Prostate gland (tissue), 2 donors: ENCODE measurements around the gene GGNBP2. TPM values are rescaled to one million over a fixed set of nuclear protein-coding genes. Genes with fewer than 3 reads are reported as not detected.
"Not testable (repeated sequence)": the region's sequence is repeated elsewhere in the genome, so short reads cannot be mapped to it uniquely, and the experiment has no call there.

Source experiments
- DNase-seq: peaks from one replicate; pipeline ENCODE4 v3.0.0-alpha.2; 2019; ENCODE audit warnings: low spot score
- H3K27ac ChIP-seq, 2 donors: fragments of 200-600 bp; sonication (generic); 2 replicates each; pipeline ENCODE4 v1.5.1; 2017 to 2019
- H3K27me3 ChIP-seq: fragments of 200-600 bp; sonication (generic); replicated peaks from 2 replicates; pipeline ENCODE4 v1.5.1; 2019; ENCODE audit not compliant: insufficient read depth
- H3K36me3 ChIP-seq, 2 donors: fragments of 200-600 bp; sonication (generic); 1 replicate in 1 of 2; 2 replicates in 1 of 2; pipeline versions ENCODE4 v1.5.1 to v1.8.1; 2017 to 2019
- H3K4me1 ChIP-seq: fragments of 200-600 bp; sonication (generic); replicated peaks from 2 replicates; pipeline ENCODE4 v1.5.1; 2019
- H3K4me3 ChIP-seq, 2 donors: fragments of 200-600 bp; sonication (generic); 2 replicates each; pipeline ENCODE4 v1.5.1; 2017 to 2019
- H3K9me3 ChIP-seq: fragments of 200-600 bp; sonication (generic); 2 replicates; pipeline ENCODE4 v1.5.1; 2017
- POLR2A ChIP-seq: fragments of 450-650 bp; IDR thresholded peaks from one replicate; pipeline ENCODE4 v1.6.1; 2016; ENCODE audit warnings: antibody characterized with exemption, mild to moderate bottlenecking
- POLR2AphosphoS5 ChIP-seq: sonication (generic); formaldehyde crosslinking; IDR thresholded peaks from one replicate; pipeline ENCODE4 v1.6.1; 2017; ENCODE audit warnings: antibody characterized with exemption
- WGBS: methylation state at CpG from one replicate; pipeline ENCODE4 v1.1.5; 2018; 5-methylcytosine and 5-hydroxymethylcytosine counted together
- intact Hi-C: fragments of 100-400 bp; cut with DNase I; formaldehyde crosslinking; loops from one replicate; pipeline ENCODE4 v1.14.2; 2022
- total RNA-seq, 2 donors: library from RNA; depleted of rRNA; stranded (reverse); fragments of >200 nt; gene quantifications; one replicate each; pipeline ENCODE4 v1.1.0, GENCODE V29; 2016
- TF ChIP-seq, protein P1 (sequence below), 4 experiments: fragments of 200-600 bp in 2 of 4; fragments of 450-650 bp in 2 of 4; sonication (generic) in 2 of 4; IDR thresholded peaks; 1 replicate in 3 of 4; 2 replicates in 1 of 4; pipeline ENCODE4 v1.5.1; 2016 to 2019; ENCODE audit warnings: antibody characterized with exemption in 4 of 4, mild to moderate bottlenecking in 2 of 4, moderate library complexity in 2 of 4

Gene GGNBP2
- total RNA-seq, 2 donors from 2014 or later, result 34.8 to 71.7 TPM

DNA sequence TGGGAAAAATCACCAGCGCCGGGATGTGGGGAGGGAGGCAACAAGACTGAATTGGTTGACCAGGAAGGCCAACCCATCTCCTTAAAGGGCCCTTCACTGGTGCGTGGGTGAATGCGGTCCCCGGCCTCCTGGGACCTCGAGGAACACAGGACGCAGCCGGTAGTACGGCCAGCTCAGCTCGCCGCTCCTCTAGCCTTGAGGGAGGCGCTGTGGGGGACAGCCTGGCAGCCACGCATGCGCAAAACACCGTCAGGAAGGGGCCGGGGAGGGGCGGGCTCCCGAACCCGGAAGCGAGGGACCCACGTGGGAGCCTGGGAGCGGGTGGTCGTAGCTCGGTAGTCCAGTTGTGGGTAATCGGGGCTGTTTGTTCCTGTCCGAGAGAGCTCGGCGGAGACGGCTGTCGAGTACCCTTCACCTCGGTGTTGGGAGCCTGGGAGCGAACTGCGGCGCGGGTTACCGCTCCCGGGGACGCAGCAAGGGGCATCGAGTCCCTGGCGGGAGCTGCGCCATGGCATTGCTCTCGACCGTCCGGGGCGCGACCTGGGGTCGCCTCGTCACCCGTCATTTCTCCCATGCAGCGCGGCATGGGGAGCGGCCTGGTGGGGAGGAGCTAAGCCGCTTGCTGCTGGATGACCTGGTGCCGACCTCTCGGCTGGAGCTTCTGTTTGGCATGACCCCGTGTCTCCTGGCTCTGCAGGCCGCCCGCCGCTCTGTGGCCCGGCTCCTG is 56.7 kb downstream of the GGNBP2 start, which contains the start of gene MRM1:
Gene MRM1, plus strand, starts transcription at position 281 of the 727 bp plus-strand sequence. Its CDS starts 228 bp downstream, at position 509.
- Histone ChIP-seq H3K27ac (peak within 1 kb of the TSS; percentile 64 to 78), H3K9me3 (no peaks in the 10 kb centered on the region), H3K36me3 (no peaks in the 10 kb centered on the region), H3K4me3 (peak within 1 kb of the TSS; percentile 54 to 89), H3K27me3 (no peaks in the 10 kb centered on the region), H3K4me1 (no peaks in the 10 kb centered on the region)
- TF ChIP-seq POLR2AphosphoS5, result peak; percentile 88
- TF ChIP-seq, protein P1, sequence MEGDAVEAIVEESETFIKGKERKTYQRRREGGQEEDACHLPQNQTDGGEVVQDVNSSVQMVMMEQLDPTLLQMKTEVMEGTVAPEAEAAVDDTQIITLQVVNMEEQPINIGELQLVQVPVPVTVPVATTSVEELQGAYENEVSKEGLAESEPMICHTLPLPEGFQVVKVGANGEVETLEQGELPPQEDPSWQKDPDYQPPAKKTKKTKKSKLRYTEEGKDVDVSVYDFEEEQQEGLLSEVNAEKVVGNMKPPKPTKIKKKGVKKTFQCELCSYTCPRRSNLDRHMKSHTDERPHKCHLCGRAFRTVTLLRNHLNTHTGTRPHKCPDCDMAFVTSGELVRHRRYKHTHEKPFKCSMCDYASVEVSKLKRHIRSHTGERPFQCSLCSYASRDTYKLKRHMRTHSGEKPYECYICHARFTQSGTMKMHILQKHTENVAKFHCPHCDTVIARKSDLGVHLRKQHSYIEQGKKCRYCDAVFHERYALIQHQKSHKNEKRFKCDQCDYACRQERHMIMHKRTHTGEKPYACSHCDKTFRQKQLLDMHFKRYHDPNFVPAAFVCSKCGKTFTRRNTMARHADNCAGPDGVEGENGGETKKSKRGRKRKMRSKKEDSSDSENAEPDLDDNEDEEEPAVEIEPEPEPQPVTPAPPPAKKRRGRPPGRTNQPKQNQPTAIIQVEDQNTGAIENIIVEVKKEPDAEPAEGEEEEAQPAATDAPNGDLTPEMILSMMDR (IDR thresholded peaks at IDR 0.05), result peak in 3 of 4 experiments; percentile 22 to 37 (median 35)
- peak; percentile 66 for TF ChIP-seq POLR2A
- intact Hi-C loops, result no loop called here
- DNase-seq, result peak; percentile 88
- 0% methylated on average over 39 of the region's 60 CpGs for WGBS

DNA sequence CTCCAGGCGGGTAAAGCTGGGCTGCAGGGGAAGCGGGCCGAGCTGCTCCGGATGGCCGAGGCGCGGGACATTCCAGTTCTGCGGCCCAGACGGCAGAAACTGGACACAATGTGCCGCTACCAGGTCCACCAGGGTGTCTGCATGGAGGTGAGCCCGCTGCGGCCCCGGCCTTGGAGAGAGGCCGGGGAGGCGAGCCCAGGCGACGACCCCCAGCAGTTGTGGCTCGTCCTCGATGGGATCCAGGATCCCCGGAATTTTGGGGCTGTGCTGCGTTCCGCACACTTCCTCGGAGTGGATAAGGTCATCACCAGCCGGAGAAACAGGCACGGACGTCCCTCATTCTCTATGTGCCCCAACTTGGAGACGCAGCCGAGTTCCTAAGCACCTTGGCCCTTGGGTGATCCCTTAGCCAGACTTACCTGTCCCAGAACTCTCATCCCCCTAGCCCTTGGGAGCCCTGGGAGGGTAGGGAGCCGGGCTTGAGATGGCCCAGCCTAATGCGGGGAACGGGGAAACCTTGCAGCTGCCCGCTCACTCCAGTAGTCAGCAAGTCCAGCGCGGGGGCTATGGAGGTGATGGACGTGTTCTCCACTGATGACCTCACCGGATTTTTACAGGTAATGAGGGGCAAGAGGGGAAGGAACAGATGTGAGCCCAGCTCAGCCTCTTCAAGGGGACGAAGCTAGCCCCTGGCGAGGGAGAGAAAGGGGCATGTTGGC is 57.5 kb downstream of the GGNBP2 start:
- DNase-seq, result no peak
- H3K36me3 ChIP-seq, result no peaks in the 10 kb centered on the region
- peak overlapping the region; percentile 64 to 78 for H3K27ac ChIP-seq
- no peaks in the 10 kb centered on the region for H3K9me3 ChIP-seq
- no peak for TF ChIP-seq POLR2AphosphoS5
- TF ChIP-seq, protein P1 (IDR thresholded peaks at IDR 0.05), result no peak
- 4% methylated on average over 38 of the region's 38 CpGs for WGBS
- no peaks in the 10 kb centered on the region for H3K27me3 ChIP-seq
- no peaks in the 10 kb centered on the region for H3K4me1 ChIP-seq
- intact Hi-C loops, result no loop called here
- H3K4me3 ChIP-seq, result peak overlapping the region; percentile 54 to 89

DNA sequence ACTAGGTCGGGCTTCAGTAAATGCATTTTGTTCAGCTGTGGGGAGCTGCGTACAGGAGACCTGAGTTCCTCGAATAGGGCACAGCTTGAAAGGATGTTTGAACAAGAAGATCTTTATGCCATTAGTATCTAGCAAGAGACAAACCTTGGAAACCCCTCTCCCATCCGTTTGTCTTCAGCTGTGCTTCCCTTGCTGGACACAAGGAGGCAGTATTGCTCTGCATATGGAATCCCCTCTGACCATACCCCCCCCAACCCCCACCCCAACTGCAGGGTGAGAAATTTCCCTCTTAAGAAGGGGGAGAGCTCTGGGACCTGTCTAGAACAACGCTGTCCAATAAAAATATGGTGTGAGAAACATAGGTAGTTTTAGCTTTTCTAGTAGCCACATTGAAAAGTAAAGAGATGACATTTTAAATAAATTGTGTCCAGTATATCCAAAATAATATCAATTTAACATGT is 58.2 kb downstream of the GGNBP2 start:
- Histone ChIP-seq H3K27ac (no peak overlapping the region), H3K4me3 (peak overlapping the region in 1 of 2 donors; percentile 89), H3K4me1 (no peaks in the 10 kb centered on the region), H3K36me3 (no peaks in the 10 kb centered on the region), H3K9me3 (no peaks in the 10 kb centered on the region), H3K27me3 (no peaks in the 10 kb centered on the region)
- 11% methylated on average over 5 of the region's 5 CpGs for WGBS
- intact Hi-C loops, result no loop called here
- TF ChIP-seq, protein P1 (IDR thresholded peaks at IDR 0.05), result peak; percentile 22 to 59 (median 48)
- TF ChIP-seq POLR2A, result no peak
- no peak for DNase-seq

DNA sequence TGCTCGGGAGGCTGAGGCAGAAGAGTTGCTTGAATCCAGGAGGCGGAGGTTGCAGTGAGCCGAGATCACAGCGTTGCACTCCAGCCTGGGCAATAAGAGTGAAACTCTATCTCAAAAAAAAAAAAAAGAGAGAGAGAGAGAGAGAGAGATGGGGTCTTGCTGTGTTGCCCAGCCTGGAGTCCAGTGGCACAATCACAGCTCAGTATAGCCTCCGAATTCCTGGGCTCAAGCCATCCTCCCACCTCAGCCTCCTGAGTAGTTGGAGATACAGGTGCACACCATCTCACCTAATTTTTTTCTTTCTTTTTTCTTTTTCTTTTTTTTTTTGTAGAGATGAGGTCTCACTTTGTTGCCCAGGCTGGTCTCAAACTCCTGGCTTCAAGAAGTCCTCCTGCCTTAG is 60.3 kb downstream of the GGNBP2 start:
- H3K36me3 ChIP-seq, H3K27me3 ChIP-seq, H3K4me1 ChIP-seq, H3K4me3 ChIP-seq, H3K27ac ChIP-seq, intact Hi-C loops, H3K9me3 ChIP-seq, DNase-seq: not testable (repeated sequence)
- WGBS, result 95% methylated on average over 5 of the region's 5 CpGs

DNA sequence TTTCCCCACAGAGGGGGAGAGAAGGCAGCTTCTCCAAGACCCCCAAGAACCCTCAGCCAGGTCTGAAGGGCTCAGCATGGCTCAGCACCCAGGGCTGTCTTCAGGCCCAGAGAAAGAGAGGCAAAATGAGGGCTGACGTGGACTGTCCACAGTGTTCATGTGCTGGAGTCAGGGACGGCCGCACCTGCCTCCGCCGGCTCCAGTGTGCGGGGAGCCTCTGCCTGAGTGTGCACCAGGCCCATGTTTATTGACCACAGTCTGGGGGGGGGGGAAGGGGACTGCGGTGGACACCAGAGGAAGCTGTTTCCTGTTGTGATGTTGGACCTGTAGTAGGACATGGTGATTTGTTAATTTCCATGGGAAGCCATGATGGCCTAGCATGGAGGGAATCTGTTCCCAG is 63.6 kb downstream of the GGNBP2 start:
- intact Hi-C loops, result no loop called here
- H3K27me3 ChIP-seq, result no peaks in the 10 kb centered on the region
- no peak overlapping the region for H3K4me3 ChIP-seq
- no peak for DNase-seq
- TF ChIP-seq POLR2A, result no peak
- TF ChIP-seq, protein P1 (IDR thresholded peaks at IDR 0.05), result no peak
- no peak for TF ChIP-seq POLR2AphosphoS5
- 84% methylated on average over 7 of the region's 7 CpGs for WGBS
- no peaks in the 10 kb centered on the region for H3K9me3 ChIP-seq
- no peak overlapping the region for H3K27ac ChIP-seq
- no peaks in the 10 kb centered on the region for H3K4me1 ChIP-seq
- H3K36me3 ChIP-seq, result no peaks in the 10 kb centered on the region
